GM19397 (cell line): ENCODE data around the gene LENG8.

Experiments
- ATAC-seq: cut with Tn5 transposase; IDR thresholded peaks from one replicate; pipeline ENCODE4 v1.9.1; 2021; ENCODE audit warnings: mild to moderate bottlenecking, moderate library complexity; ENCODE audit not compliant: unreplicated experiment

LENG8 gene

DNA sequence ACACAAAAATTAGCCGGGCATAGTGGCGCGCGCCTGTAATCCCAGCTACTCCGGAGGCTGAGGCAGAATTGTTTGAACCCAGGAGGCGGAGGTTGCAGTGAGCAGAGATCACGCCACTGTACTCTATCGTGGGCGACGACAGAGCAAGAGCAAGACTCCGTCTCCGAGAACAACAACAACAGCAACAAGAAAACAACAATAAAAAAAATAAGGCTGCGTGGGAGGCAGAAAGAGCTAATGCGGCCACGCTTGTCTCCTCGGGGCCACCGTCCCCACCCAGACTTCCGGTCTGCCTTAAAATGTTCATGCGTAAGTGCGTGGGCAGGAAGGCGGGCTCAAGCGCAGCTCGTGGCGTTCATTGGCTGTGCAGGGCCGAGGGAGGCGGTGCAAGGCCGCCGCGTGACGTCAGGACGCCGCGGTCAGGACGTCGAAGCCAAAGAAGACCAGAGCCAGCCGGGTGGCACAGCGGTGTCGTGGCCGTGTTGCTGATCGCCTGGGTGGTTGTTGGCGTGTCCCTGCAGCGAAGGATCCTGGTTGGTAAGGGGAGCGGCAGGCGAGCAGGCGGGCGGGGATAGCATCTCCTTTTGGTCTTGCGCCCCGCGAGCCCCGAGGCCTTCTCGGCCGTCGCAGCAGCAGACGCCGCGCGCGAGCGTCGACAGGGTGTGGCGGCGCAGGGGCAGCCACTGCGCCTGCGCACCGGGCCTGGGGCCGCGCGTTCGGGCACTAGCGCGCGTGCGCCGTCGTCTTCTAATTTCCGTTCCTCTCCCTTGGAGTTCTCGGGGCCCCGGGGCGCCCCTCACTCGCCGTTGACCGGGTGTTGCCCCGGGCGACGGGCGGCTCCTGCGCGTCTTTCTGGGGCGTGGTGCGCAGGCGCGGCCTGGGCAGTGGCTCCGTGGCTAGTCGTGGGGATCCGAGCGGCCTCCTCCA, at the start of gene LENG8:
Gene LENG8 (plus strand): TSS at position 426 of the 927 bp plus-strand sequence. CDS start 2,146 bp downstream, outside the sequence.
- ATAC-seq: peak; percentile 89

DNA sequence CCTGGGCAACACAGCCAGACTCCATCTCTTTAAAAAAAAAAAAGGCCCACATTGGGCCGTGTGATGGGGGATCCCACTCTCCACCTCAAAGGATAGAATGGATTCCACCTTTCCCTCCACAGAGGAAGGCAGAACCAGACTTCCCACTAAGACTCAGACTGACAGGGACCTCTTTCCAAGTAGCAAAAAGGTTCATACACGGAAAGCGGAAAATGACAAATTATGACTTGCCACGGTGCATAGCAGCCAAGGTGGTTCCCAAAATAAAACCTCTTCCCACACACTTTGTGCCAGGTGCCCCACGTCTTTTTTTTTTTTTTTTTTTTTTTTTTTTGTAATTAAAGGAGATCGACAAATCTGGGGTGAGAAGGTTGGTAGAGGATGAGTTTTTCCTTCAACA, 48.1 kb upstream of the LENG8 start:
- no peak for ATAC-seq

- no peak for ATAC-seq
Measured at GRCh38 chr19:54403054-54403453, 45.9 kb upstream of the LENG8 start.

DNA sequence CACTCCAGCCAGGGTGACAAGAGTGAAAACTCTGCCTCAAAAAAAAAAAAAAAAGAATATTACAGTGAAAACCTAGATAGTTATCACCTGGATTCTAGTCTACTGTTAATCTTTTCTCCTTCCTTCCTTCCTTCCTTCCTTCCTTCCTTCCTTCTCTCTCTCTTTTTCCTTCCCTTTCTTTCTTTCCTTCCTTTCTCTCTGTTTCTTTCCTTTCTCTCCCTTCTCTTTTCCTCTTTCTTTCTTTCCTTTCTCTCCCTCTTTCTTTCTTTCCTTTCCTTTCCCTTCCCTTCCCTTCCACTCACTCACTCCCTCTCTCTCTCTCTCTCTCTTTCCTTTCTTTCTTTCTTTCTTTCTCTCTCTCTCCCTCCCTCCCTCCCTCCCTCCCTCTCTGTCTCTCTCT, 43.4 kb upstream of the LENG8 start:
- ATAC-seq: no peak

DNA sequence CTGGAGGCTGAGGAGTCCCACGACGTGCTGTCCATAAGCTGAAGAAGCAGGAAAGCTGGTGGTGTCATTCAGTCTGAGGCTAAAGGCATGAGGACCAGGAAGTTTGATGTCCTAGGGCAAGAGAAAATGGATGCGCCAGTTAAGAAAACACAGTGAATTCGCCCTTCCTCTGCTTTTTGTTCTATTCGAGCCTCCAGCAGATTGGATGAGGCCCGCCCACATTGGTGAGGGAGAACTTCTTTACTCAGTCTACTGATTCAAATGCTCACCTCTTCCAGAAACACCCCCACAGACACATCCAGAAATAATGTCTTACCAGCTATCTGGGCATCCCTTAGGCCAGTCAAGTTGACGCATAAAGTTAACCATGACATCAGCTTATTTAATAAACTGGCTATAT, 41.2 kb upstream of the LENG8 start:
- no peak for ATAC-seq

GRCh38 chr19:54408456-54409026, 40.5 kb upstream of the LENG8 start:
- no peak for ATAC-seq

- no peak for ATAC-seq
Measured at GRCh38 chr19:54411033-54411432, 38.0 kb upstream of the LENG8 start.

GRCh38 chr19:54412877-54413276, 36.1 kb upstream of the LENG8 start:
- ATAC-seq: no peak

DNA sequence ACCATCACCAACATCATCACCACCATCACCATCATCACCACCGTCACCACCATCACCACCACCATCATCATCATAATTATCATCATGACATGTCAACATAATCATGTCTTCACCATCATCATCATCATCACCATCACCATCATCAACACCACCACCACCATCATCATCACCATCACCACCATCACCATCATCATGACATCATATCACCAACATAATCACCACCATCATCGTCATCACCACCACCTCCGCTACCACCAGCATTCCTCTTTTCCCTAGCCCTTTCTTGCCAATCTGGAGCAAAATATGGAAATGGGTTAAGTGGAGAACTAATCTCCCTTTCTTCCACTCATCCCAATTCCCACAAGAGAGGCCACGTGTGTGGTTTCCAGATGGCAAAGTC, 34.8 kb upstream of the LENG8 start:
- no peak for ATAC-seq

- no peak for ATAC-seq
Measured at GRCh38 chr19:54415208-54415900, 33.6 kb upstream of the LENG8 start, which contains the start of gene TTYH1. Gene TTYH1, plus strand, starts transcription at chr19:54415464. Its CDS starts 89 bp downstream, at chr19:54415553.

DNA sequence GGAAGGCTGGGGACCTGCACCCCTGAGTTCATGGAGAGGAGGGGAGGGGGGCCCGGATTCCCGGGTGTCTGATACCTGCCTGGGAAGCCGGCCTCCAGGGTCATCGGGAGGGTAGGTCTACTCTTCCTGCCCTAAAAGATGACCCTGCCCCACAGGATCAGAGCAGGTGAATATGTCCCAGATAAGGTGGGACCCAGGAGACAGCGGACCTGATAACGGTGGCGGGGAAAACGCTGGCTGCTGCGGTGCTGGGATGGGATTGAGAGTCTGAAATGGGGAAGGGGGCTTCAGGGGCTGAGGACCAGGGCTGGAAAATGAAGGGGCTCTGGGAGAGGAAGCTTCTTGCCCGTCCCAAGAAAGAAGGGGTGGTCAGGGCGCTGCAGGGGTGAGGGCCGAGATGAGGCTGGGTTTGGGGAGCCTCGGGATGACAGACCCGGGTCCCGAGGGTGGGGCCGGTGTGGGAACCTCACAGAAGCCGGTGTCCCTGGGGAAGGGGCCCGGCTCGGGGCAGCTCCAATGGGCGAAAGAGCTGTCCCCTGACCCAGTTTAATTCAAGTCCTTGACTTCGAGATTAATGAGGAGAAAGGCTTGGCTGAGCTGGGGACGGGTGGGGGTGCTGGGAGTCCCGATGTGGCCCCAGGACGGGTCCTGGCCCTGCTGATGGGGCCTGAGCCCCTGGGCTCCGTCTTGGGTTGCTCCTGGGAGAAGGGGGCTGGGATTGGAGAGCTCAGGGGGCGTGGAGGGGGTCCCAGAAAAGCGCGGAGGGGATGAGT, 32.9 kb upstream of the LENG8 start:
- no peak for ATAC-seq

GRCh38 chr19:54416695-54417491, 32.1 kb upstream of the LENG8 start:
- ATAC-seq: no peak

- ATAC-seq: no peak
Measured at GRCh38 chr19:54418030-54418929, 30.7 kb upstream of the LENG8 start.

DNA sequence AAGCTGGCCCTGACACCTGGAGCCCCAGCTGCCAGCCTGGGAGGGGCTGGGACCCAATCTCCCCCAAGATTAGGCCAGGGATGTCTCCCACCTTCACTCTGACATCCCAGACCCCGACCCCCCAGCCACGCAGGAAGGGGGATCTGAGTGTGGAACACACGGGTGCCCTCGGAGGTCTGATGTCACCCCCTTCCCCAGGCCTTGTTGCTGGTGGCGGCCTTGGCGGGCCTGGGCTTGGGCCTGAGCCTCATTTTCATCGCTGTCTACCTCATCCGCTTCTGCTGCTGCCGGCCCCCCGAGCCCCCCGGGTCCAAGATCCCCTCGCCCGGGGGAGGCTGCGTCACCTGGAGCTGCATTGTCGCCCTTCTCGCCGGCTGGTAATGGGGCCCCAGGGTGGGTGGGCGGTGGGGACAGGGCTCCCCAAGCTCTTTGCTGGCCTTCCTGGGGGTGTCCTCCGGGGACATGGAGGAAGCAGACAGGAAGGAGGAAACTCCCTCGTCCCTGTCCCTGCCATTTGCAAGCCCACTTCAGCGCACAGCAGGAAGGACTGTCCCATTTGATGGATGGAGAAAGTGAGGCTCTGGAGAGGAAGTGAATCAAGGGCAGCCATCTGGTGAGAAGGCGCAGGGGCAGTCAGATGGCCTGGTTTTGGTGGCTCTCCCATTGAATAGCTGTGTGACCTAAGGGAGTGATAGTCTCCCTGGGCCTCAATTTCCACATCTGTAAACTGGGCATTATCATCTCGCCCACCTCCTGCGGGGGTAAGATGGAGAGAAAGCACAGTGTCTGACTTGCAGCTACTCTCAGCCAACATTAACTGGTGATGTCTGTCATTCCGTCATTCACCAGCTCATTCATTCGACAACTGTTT, 29.8 kb upstream of the LENG8 start:
- ATAC-seq: no peak

- ATAC-seq: no peak
Measured at GRCh38 chr19:54420068-54420382, 29.0 kb upstream of the LENG8 start.

DNA sequence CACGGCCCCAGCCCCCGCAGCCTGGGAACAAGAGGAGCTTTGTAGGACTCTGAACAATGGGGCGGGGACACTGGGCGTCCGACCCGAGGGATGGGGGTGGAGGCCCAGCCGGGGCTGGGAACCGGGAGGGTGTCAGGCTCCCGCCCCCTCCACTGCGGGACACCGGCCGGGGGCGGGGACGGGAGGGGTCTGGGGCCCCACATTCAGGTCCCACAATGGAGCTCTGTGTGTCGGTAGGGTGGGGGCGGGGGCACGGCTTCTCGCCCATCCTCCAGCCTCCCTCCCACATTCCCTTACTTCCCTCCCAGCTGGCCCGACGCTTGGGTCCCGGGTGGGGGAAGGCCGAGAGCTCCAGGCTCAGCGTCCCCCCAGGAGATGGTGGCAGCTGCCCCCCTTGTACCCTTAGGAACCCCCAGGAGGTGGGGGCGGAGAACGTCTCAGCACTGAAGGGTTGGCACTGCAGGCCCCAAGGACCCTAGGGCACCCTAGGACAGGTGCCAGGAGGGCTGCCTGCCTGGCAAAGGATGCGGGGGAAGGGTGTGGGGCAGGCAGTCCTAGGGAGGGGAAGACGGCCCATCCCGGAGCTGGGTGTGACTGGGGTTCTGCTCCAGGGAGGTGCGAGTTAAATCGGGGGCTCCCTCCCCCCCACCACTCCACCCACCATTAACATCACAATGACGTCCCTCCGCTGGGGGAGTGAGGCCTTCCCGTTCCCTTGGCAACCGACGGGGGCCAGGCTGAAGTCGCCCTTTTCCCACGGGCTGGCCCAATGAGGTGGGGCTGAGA, 28.4 kb upstream of the LENG8 start:
- ATAC-seq: no peak

DNA sequence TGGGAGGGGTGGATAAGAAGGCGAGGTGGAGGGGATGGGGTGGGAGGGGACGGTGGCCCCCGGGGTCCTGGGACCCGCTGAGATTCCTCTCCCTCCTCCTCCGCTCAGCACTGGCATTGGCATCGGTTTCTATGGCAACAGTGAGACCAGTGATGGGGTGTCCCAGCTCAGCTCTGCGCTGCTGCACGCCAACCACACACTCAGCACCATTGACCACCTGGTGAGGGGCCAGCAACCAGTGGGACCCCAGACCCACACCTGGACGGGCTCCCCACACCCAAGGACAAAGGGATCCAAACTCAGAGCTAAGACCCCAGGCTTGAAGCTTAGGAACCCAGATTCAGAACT, 27.9 kb upstream of the LENG8 start:
- no peak for ATAC-seq

DNA sequence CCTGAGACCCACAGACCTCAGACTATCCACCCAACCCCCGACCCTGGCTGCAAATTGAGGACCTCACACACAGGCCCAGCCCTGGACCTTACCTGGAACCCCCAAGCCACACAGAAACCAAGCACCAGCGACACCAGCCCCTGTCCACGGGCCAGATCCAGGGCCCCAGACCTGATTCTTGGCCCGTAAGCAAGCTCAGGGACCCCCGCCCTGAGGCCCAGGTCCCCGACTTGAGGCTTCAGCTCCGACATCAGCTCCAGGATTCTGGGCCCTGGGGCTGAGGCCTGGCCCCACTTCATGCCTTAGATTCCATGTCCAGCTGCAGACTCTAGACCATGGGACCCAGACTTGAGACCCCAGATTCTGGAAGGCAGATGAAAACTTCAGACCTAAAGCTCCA, 27.5 kb upstream of the LENG8 start:
- ATAC-seq: no peak
